ENCODE results near the gene PLAAT5. TPM values are rescaled to one million over a fixed set of nuclear protein-coding genes. Genes with fewer than 3 reads are reported as not detected.

The PLAAT5 gene
- total and polyA plus RNA-seq, 8 donors: 1.6 to 11.0 (median 7.6) TPM

DNA sequence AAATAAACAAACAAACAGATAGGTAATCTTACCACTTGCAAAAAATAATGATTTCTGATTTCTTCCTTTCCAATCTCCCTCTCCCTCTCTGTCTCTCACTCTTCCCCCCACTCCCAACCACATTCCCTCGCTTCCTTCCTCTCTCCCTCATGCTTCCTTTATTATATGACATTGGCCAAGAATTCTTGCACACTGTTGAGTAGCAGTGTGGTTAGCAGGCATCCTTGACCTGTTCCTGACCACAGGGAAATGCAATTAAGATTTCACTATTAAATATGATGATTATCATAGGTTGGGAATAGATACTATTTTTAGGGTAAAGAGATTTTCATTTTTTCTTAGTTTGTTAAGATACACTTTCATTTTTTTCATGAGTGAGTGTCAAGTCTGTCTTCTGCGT lies 30.9 kb upstream of the PLAAT5 start:
- TF ChIP-seq, protein P1, sequence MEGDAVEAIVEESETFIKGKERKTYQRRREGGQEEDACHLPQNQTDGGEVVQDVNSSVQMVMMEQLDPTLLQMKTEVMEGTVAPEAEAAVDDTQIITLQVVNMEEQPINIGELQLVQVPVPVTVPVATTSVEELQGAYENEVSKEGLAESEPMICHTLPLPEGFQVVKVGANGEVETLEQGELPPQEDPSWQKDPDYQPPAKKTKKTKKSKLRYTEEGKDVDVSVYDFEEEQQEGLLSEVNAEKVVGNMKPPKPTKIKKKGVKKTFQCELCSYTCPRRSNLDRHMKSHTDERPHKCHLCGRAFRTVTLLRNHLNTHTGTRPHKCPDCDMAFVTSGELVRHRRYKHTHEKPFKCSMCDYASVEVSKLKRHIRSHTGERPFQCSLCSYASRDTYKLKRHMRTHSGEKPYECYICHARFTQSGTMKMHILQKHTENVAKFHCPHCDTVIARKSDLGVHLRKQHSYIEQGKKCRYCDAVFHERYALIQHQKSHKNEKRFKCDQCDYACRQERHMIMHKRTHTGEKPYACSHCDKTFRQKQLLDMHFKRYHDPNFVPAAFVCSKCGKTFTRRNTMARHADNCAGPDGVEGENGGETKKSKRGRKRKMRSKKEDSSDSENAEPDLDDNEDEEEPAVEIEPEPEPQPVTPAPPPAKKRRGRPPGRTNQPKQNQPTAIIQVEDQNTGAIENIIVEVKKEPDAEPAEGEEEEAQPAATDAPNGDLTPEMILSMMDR (IDR thresholded peaks at IDR 0.05): no peak
- DNase-seq (no peak), FAIRE-seq (no peak), ATAC-seq (no peak)
- Histone ChIP-seq H3K36me3 (no peaks in the 10 kb centered on the region), H3K4me1 (no peaks in the 10 kb centered on the region), H3K4me3 (no peak overlapping the region), H3K9me3 (no peaks in the 10 kb centered on the region), H3K27me3 (no peaks in the 10 kb centered on the region), H3K27ac (no peak overlapping the region)
- WGBS, 2 donors: 90 to 99% methylated on average over 2 of the region's 2 CpGs
- intact Hi-C loops (cut with DNase I): no loop called here

DNA sequence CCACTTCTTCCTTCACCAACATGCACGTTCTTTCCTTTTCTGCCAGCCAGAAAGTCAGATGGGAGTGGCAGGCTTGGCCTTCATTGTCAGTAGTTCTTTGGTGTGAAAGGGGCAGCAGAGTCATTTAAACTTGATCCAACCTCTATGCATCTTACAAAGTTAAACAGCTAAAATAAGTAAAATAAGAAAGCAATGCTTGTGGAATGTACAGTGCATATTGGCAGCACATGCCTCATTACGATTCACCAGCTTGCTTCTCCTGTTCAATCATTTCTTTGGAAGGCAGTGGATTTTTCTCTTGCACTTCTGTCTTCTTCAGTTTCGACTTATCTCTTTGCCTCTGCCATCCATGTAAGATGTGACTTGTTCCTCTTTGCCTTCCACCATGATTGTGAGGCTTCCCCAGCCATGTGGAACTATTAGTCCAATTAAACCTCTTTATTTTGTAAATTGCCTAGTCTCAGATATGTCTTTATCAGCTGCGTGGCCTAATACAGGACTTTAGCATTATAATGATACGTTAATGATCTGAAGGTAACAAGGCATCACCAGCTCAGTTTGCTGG lies 29.7 kb upstream of the PLAAT5 start:
- Histone ChIP-seq H3K4me3 (no peak overlapping the region), H3K36me3 (no peaks in the 10 kb centered on the region), H3K4me1 (no peaks in the 10 kb centered on the region), H3K9me3 (no peaks in the 10 kb centered on the region), H3K27me3 (no peaks in the 10 kb centered on the region), H3K27ac (no peak overlapping the region)
- TF ChIP-seq, protein P1 (IDR thresholded peaks at IDR 0.05): no peak
- 85 to 88% methylated on average over 5 of the region's 5 CpGs for WGBS, 2 donors
- FAIRE-seq (no peak), ATAC-seq (no peak), DNase-seq (no peak)
- intact Hi-C loops (cut with DNase I): no loop called here

DNA sequence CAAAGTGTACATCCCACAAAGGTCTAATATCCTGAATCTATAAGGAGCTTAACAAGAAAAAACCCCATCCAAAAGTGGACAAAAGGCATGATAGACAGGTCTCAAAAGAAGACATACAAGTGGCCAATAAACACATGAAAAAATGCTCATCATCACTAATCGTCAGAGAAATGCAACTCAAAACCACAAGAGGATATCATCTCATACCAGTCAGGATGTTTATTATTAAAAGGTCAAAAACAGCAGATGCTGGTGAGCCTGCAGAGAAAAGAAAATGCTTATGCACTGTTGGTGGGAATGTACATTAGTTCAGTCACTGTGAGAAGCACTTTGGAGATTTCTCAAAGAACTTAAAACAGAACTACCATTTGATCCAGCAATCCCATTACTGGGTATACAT lies 27.6 kb upstream of the PLAAT5 start:
- TF ChIP-seq, protein P1 (IDR thresholded peaks at IDR 0.05): no peak
- Histone ChIP-seq H3K4me3 (no peak overlapping the region), H3K36me3 (no peaks in the 10 kb centered on the region), H3K4me1 (no peaks in the 10 kb centered on the region), H3K27ac (no peak overlapping the region), H3K9me3 (no peaks in the 10 kb centered on the region), H3K27me3 (no peaks in the 10 kb centered on the region)
- no peak for ATAC-seq
- intact Hi-C loops (cut with DNase I): no loop called here
- WGBS, 2 donors: 63 to 65% methylated on average over 1 of the region's 1 CpG
- no peak for FAIRE-seq
- no peak for DNase-seq

DNA sequence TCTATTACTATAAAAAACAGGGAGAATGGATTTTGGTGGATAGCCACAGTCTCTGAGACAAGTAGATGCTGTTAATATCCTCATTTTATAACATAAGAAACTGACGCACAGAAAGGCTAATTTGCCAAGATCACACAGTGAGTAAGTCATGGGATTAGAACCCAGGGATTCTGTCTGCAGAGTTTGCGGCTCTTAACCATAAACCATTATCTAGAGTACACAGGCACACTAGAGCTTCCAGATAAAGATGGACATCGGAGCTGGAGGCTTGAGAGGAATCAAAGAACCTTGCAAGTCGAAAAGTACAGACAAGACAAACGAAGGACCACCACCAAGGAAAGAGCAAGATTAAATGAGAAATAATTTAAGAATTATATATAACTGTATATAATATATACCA lies 26.2 kb upstream of the PLAAT5 start:
- intact Hi-C loops (cut with DNase I): no loop called here
- Histone ChIP-seq H3K36me3 (no peaks in the 10 kb centered on the region), H3K4me3 (no peak overlapping the region), H3K9me3 (no peaks in the 10 kb centered on the region), H3K27me3 (no peaks in the 10 kb centered on the region), H3K4me1 (no peaks in the 10 kb centered on the region), H3K27ac (no peak overlapping the region)
- TF ChIP-seq, protein P1 (IDR thresholded peaks at IDR 0.05): no peak
- ATAC-seq (no peak), DNase-seq (no peak), FAIRE-seq (no peak)
- 75 to 78% methylated on average over 5 of the region's 5 CpGs for WGBS, 2 donors

DNA sequence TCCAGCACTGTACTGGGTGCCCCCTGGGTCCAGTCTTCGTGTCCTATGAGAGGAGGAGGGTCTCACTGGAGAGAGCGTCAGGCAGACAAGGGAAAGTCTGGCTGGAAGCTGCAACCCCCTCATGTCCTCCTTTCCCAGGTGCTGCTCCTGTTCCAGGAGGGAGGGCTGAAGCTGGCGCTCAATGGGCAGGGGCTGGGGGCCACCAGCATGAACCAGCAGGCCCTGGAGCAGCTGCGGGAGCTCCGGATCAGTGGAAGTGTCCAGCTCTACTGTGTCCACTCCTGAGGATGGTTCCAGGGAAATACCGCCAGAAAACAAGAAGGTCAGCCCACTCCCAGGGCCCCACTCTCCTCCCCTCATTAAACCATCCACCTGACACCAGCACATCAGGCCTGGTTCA lies 25.1 kb upstream of the PLAAT5 start:
- TF ChIP-seq, protein P1 (IDR thresholded peaks at IDR 0.05): no peak
- Histone ChIP-seq H3K4me1 (no peaks in the 10 kb centered on the region), H3K4me3 (no peak overlapping the region), H3K36me3 (no peaks in the 10 kb centered on the region), H3K27ac (no peak overlapping the region), H3K9me3 (no peaks in the 10 kb centered on the region), H3K27me3 (no peaks in the 10 kb centered on the region)
- ATAC-seq (no peak), DNase-seq (no peak), FAIRE-seq (no peak)
- intact Hi-C loops (cut with DNase I): no loop called here
- WGBS, 2 donors: 93 to 94% methylated on average over 5 to 6 of the region's 6 CpGs
